OCI-LY3 (cell line): ENCODE measurements around the gene TOB1.
A peak's percentile ranks its signal among the peaks of the same experiment; 100 is the strongest.

Experiments
- EZH2phosphoT487 ChIP-seq: fragments of 200-600 bp; shearing (Covaris generic); IDR thresholded peaks from 2 replicates; pipeline ENCODE4 v1.6.1; 2018; ENCODE audit warnings: antibody characterized with exemption, mixed run types, low read depth
- TF ChIP-seq, protein P1 (sequence below): fragments of 200-600, 300-600 bp; sonication (generic); IDR thresholded peaks from 2 replicates; pipeline ENCODE4 v1.5.1; 2014; ENCODE audit warnings: antibody characterized with exemption, low read length, low read depth

DNA sequence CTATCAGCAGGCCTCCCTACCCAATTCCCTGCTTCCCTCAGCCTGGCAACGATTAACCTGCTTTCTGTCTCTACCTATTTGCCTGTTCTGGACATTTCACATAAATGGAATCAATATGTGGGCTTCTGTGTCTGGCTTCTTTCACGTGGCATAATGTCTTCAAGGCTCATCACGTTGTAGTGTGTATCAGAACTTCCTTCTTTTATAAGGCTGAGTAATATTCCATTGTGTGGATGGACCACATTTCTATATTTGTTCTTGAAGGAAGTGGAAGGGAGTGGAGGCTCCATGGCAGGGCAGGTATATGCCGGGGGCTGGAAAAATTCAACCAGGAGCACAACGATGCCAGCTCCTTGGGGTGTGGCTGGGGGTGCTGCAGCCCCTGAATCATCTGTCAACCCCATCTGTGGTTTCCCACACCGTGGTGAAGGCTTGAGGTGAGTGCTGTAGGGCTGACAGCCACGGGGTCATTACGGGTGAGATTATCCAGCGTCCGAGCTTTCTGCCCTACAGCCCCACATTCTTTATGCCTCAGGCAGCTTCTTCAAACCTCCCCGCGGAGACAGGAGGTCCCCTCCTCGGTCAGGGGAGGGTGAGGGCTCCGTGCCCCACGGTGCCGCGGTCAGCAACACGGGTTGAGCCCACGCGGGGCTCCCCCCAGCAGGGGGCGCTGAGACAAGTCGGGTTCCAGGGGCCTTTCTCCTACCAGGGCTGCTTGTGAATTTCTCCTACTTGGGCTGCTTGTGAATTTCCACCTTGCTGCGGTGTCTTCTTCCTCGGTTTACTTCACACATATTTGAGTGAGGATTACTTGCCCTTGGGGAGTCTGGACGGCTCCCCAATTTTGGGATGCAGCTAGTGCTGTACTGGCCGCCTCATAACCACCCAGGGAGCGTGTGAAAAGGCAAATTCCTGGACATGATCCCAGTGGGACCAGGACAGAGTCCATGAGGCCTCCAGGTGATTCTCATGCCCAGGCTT lies 49.1 kb downstream of the TOB1 start:
- TF ChIP-seq, protein P1, sequence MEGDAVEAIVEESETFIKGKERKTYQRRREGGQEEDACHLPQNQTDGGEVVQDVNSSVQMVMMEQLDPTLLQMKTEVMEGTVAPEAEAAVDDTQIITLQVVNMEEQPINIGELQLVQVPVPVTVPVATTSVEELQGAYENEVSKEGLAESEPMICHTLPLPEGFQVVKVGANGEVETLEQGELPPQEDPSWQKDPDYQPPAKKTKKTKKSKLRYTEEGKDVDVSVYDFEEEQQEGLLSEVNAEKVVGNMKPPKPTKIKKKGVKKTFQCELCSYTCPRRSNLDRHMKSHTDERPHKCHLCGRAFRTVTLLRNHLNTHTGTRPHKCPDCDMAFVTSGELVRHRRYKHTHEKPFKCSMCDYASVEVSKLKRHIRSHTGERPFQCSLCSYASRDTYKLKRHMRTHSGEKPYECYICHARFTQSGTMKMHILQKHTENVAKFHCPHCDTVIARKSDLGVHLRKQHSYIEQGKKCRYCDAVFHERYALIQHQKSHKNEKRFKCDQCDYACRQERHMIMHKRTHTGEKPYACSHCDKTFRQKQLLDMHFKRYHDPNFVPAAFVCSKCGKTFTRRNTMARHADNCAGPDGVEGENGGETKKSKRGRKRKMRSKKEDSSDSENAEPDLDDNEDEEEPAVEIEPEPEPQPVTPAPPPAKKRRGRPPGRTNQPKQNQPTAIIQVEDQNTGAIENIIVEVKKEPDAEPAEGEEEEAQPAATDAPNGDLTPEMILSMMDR: peak; percentile 83
- TF ChIP-seq EZH2phosphoT487: no peak
